AG09309 (cell line): Measurements from ENCODE around the gene COL19A1.
A peak's percentile ranks its signal among the peaks of the same experiment; 100 is the strongest.

Experiments used
- DNase-seq: peaks from one replicate; pipeline ENCODE4 v3.0.0-alpha.2; 2010; ENCODE audit warnings: low read depth
- H3K4me3 ChIP-seq: 2 replicates; pipeline ENCODE4 v1.5.1; 2011; ENCODE audit warnings: mild to moderate bottlenecking, low read depth, low read length, moderate library complexity; ENCODE audit not compliant: control insufficient read depth
- TF ChIP-seq, protein P1 (sequence below): IDR thresholded peaks from 2 replicates; pipeline ENCODE4 v1.5.1; 2011; ENCODE audit warnings: mild to moderate bottlenecking, low read depth, low read length, inconsistent platforms; ENCODE audit not compliant: insufficient read depth, control insufficient read depth; ENCODE audit errors: missing control alignments

The COL19A1 gene

DNA sequence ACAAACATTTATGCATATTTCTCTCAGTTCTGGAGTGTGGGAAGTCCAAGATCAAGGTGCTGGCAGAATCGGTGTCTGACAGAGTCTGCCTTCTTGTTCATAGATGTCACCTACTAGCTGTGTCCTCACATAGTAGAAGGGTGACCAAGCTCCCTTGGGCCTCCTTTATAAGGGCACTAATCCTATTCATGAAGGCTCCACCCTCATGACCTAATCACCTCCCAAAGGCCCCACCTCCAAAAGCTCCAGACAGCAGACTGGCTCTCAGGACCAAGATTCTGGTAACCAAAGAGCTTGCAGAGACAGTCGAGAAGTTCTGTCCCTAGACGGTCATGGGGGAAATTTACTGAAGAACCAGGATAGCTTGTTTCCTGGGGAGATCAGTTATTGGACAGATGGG lies 297.4 kb downstream of the COL19A1 start:
- DNase-seq = no peak
- no peak overlapping the region for H3K4me3 ChIP-seq
- TF ChIP-seq, protein P1, sequence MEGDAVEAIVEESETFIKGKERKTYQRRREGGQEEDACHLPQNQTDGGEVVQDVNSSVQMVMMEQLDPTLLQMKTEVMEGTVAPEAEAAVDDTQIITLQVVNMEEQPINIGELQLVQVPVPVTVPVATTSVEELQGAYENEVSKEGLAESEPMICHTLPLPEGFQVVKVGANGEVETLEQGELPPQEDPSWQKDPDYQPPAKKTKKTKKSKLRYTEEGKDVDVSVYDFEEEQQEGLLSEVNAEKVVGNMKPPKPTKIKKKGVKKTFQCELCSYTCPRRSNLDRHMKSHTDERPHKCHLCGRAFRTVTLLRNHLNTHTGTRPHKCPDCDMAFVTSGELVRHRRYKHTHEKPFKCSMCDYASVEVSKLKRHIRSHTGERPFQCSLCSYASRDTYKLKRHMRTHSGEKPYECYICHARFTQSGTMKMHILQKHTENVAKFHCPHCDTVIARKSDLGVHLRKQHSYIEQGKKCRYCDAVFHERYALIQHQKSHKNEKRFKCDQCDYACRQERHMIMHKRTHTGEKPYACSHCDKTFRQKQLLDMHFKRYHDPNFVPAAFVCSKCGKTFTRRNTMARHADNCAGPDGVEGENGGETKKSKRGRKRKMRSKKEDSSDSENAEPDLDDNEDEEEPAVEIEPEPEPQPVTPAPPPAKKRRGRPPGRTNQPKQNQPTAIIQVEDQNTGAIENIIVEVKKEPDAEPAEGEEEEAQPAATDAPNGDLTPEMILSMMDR = no peak

DNA sequence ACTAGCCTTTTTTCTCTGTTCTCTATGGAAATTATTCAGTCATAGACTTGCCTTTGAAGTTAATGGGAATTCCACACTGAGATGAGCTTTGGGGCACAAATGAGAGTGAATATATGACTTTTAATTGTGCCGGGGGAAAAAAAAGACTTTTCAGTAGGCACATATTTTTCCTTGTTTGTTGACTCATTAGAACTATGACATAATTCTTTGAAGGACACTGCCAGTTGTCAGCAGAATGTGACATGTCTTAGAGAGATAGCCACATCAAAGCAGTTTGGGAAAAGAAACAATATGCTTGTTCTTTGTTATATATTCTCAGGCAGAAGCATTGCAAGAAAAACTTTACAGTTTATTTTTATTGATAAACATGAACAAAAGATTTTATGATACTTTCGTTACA lies 298.2 kb downstream of the COL19A1 start:
- H3K4me3 ChIP-seq = no peak overlapping the region
- TF ChIP-seq, protein P1 = no peak
- no peak for DNase-seq

DNA sequence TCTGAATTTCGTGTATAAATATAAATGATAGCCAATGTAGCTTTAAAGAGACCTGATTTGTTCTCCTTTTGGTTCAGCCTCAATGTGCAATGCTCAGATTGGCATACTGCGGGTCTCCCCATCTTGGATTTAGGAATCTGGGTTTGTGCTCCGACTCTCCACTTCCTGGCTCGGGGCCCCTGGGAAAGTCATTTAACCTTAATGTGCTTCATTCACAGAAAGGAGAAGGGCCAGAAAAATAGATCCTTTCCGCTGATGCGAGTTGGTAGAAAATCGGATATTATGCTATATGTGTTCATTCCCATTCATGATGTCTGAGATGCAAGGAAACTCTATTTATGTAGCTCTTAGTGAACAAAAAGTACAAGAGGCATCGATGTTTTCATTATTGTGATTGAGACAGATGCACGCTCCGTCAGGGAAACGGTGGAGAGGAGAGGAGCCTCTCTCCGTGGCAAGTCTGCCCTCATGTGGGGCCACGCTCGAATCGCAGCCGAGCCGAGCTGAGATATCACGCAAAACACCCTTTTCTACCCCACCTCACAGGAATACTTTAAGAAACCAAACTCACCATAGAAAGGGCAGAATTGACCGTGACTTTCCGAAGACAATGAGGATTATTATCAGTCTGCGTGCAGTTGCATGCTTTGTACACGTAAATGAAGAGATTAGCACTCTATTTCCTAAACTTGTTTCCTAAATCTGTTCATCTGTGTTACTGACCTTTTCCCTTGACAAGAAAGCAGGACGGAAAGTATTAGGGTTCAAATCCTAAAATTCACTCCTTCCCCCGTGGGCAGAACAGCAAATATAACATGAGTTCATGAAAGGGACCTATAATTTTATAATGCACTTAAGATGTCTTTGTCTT lies 300.0 kb downstream of the COL19A1 start:
- TF ChIP-seq, protein P1 = peak; percentile 69
- no peak for DNase-seq
- no peak overlapping the region for H3K4me3 ChIP-seq

DNA sequence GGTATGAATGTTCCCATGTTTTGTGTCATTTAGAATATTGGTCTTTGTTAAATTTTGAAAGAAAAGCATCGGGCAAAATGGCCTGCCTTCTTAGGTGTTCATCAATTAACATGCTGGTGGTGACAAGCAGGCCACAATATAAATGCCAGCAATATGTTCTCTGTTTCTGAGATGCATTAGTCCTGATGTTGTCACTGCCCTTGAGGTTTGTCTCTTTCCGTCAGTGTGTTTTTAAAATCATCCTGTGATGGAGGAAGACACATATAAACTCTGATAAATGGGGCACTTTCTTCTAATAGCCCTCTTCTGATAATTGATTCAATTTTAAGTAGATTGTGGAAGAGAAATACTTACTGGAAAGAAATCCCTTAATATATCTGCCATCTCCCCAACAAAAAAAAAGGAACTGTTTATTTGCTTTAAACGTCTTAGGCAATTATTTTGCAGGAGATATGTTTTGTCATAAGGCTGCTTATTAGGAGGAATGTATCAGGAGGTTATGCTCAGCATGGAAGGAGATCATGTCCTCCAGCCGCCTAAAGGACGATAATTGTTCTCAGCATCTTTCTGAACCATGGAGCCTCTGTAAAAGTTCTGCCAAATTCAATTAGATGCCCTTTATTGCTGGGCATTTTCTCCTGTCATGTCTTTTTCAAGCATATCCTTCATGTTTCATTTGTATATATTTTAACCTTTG lies 302.5 kb downstream of the COL19A1 start:
- no peak for DNase-seq
- H3K4me3 ChIP-seq = no peak overlapping the region
- TF ChIP-seq, protein P1 = no peak

DNA sequence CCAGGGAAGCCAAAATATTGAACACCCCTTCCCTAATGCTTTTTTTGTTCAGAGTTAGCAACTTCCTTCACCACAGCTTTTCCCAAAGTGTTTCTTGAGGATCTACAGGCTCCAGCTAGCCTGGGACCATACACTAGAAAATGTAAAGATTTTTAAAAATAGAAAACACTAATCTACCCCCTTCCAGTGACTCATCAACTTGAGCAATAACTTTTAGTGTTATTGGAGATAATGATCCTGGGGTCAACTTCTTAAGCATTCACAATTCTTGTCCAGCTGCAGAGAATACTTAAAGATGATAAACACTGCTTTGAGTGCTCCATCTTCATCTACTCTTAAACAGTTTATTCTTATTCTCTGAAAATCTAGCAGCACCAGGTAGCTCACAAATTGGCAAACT lies 304.9 kb downstream of the COL19A1 start:
- no peak overlapping the region for H3K4me3 ChIP-seq
- no peak for DNase-seq
- TF ChIP-seq, protein P1 = no peak

DNA sequence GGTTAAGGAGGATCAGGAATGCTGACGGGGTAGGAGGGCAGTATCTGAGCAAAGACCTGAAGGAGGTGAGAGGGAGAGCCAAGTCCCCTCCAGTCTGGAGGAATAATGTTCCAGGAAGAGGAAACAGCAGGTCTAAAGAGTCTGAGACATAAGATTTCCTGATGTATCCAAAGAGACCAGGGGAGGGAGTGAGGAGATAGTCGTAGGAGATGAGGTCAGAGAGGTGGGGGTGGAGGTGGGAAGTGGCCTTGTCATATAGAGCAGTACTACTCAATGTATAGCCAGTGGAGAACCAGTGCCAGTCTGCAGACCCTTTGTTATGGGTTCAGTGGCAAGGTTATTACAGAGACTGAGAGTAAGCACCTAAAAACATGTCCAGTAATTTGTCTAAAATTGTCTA lies 305.9 kb downstream of the COL19A1 start:
- TF ChIP-seq, protein P1 = no peak
- no peak overlapping the region for H3K4me3 ChIP-seq
- no peak for DNase-seq
